Measurements from ENCODE around the gene TRIM54. TPM values are rescaled to one million over a fixed set of nuclear protein-coding genes. Genes with fewer than 3 reads are reported as not detected.
"Not testable (repeated sequence)": the region's sequence is repeated elsewhere in the genome, so short reads cannot be mapped to it uniquely, and the experiment has no call there.

Gene TRIM54
- total and polyA plus RNA-seq, 2 donors from 2014 or later = 0.31 to 2.1 TPM

DNA sequence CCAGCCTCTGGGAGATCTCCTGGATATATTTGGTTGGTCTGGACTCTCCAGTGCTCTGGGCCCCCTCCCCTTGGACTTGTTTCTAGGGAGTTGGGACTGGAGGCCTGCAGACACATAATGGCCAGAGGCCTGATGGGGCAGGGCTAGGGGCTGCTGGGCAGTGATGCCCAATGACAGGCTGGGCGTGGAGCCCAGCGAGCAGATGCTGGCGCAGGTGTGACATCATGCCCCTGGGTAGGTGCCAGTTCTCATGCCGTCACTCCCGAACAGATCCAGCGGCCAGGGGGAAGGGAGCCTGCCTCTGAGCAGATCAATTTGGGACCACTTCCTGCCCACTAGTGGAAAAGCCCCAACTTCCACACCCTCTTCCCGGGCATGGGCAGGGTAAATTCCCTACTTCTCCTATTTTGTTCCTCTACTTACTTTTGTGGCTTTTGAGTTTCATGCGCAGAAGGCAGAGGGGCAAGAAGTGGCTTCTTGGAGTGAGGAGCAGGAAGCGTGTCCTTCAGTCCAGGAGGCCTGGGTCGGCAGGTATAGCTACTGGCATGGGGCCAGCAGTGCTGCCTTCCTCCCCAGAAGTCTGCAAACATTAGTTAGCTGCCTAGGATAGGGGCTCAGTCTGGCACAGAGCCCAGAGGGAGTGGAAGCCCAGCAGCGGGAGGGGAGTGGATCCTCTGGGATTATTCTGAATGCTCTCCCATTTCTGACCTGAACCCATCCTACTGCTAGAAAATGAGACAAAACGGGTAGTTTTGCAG, 34.6 kb downstream of the TRIM54 start:
- peak in 1 of 5 donors; percentile 4 for DNase-seq
- Histone ChIP-seq H3K27me3 (ENCODE audit: control insufficient read depth, insufficient read depth, low read length) (no peaks in the 10 kb centered on the region), H3K4me1 (ENCODE audit: control insufficient read depth in 2 of 3, insufficient read depth in 2 of 3, low read depth in 1 of 3, low read length in 3 of 3) (peaks cover 0 to 2% (median 0%) of the 10 kb centered on the region in 3 donors), H3K4me3 (ENCODE audit: low read length in 3 of 3) (no peak overlapping the region), H3K36me3 (ENCODE audit: control insufficient read depth in 2 of 3, insufficient read depth in 3 of 3, low read length in 3 of 3) (no peaks in the 10 kb centered on the region), H3K9ac (ENCODE audit: low read length in 3 of 3) (no peak overlapping the region), H3K27ac (ENCODE audit: low read depth in 2 of 2, low read length in 2 of 2) (no peak overlapping the region), H3K9me3 (ENCODE audit: control insufficient read depth in 2 of 3, insufficient read depth in 1 of 3, low read length in 3 of 3) (no peaks in the 10 kb centered on the region)
- intact Hi-C loops (cut with DNase I) = no loop called here
- TF ChIP-seq, protein P1, sequence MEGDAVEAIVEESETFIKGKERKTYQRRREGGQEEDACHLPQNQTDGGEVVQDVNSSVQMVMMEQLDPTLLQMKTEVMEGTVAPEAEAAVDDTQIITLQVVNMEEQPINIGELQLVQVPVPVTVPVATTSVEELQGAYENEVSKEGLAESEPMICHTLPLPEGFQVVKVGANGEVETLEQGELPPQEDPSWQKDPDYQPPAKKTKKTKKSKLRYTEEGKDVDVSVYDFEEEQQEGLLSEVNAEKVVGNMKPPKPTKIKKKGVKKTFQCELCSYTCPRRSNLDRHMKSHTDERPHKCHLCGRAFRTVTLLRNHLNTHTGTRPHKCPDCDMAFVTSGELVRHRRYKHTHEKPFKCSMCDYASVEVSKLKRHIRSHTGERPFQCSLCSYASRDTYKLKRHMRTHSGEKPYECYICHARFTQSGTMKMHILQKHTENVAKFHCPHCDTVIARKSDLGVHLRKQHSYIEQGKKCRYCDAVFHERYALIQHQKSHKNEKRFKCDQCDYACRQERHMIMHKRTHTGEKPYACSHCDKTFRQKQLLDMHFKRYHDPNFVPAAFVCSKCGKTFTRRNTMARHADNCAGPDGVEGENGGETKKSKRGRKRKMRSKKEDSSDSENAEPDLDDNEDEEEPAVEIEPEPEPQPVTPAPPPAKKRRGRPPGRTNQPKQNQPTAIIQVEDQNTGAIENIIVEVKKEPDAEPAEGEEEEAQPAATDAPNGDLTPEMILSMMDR (IDR thresholded peaks at IDR 0.05; ENCODE audit: borderline replicate concordance, extremely low read depth, insufficient read depth) = no peak
- no peak for FAIRE-seq

GRCh38 chr2:27319839-27320238, 37.6 kb downstream of the TRIM54 start:
- H3K9me3 ChIP-seq (ENCODE audit: control insufficient read depth in 2 of 3, insufficient read depth in 1 of 3, low read length in 3 of 3); H3K9ac ChIP-seq (ENCODE audit: low read length in 3 of 3); intact Hi-C loops (cut with DNase I); FAIRE-seq; H3K27me3 ChIP-seq (ENCODE audit: control insufficient read depth, insufficient read depth, low read length); H3K36me3 ChIP-seq (ENCODE audit: control insufficient read depth in 2 of 3, insufficient read depth in 3 of 3, low read length in 3 of 3); DNase-seq; H3K4me3 ChIP-seq (ENCODE audit: low read length in 3 of 3); H3K27ac ChIP-seq (ENCODE audit: low read depth in 2 of 2, low read length in 2 of 2): not testable (repeated sequence)
- peaks cover 0 to 11% (median 0%) of the 10 kb centered on the region in 3 donors for H3K4me1 ChIP-seq (ENCODE audit: control insufficient read depth in 2 of 3, insufficient read depth in 2 of 3, low read depth in 1 of 3, low read length in 3 of 3)

DNA sequence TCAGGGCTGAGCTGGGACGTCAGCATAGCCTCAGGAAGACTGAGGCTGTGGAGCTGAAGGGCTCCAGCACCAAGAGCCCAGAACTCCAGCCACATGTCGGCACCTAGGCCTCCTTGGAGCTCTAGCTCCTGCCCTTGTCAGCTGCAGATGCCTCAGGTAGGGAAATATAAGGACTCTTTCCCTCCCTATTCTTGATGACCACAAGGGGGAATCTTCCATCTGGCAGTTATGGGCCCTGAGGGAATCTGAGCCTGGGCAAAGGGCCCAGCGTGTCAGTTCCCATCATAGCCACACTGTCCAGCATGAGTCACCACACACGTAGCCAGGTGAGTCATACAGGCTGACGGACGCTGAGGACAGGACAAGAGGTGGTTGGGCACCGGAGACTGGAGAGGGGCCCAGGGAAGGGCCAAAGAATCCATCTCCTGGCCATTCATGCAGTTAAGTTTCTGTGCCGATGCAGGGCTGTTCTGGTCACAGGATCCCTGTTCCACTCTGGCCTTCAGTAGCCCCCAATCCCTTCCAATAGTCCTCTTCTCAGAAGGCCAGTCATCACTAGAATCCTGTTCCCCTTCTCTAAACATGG, 38.8 kb downstream of the TRIM54 start:
- no peak for FAIRE-seq
- intact Hi-C loops (cut with DNase I) = no loop called here
- H3K9ac ChIP-seq (ENCODE audit: low read length in 3 of 3) = no peak overlapping the region
- no peak overlapping the region for H3K27ac ChIP-seq (ENCODE audit: low read depth in 2 of 2, low read length in 2 of 2)
- TF ChIP-seq, protein P1 (IDR thresholded peaks at IDR 0.05; ENCODE audit: borderline replicate concordance, extremely low read depth, insufficient read depth) = peak; percentile 19
- no peaks in the 10 kb centered on the region for H3K27me3 ChIP-seq (ENCODE audit: control insufficient read depth, insufficient read depth, low read length)
- no peaks in the 10 kb centered on the region for H3K9me3 ChIP-seq (ENCODE audit: control insufficient read depth in 2 of 3, insufficient read depth in 1 of 3, low read length in 3 of 3)
- peak in 2 of 5 donors; percentile 6 to 84 for DNase-seq
- H3K36me3 ChIP-seq (ENCODE audit: control insufficient read depth in 2 of 3, insufficient read depth in 3 of 3, low read length in 3 of 3) = peaks cover 0 to 2% (median 2%) of the 10 kb centered on the region in 3 donors
- peaks cover 0 to 11% (median 0%) of the 10 kb centered on the region in 3 donors for H3K4me1 ChIP-seq (ENCODE audit: control insufficient read depth in 2 of 3, insufficient read depth in 2 of 3, low read depth in 1 of 3, low read length in 3 of 3)
- H3K4me3 ChIP-seq (ENCODE audit: low read length in 3 of 3) = no peak overlapping the region

- DNase-seq (peak in 3 of 5 donors; percentile 39 to 78 (median 63)), FAIRE-seq (no peak)
- Histone ChIP-seq H3K36me3 (ENCODE audit: control insufficient read depth in 2 of 3, insufficient read depth in 3 of 3, low read length in 3 of 3) (peaks cover 2 to 14% (median 3%) of the 10 kb centered on the region in 3 donors), H3K27ac (ENCODE audit: low read depth in 2 of 2, low read length in 2 of 2) (peak overlapping the region; percentile 86 to 96), H3K9ac (ENCODE audit: low read length in 3 of 3) (peak overlapping the region; percentile 96 to 97 (median 97)), H3K4me3 (ENCODE audit: low read length in 3 of 3) (peak overlapping the region; percentile 95 to 98 (median 97)), H3K4me1 (ENCODE audit: control insufficient read depth in 2 of 3, insufficient read depth in 2 of 3, low read depth in 1 of 3, low read length in 3 of 3) (peaks cover 0 to 11% (median 0%) of the 10 kb centered on the region in 3 donors), H3K9me3 (ENCODE audit: control insufficient read depth in 2 of 3, insufficient read depth in 1 of 3, low read length in 3 of 3) (no peaks in the 10 kb centered on the region), H3K27me3 (ENCODE audit: control insufficient read depth, insufficient read depth, low read length) (no peaks in the 10 kb centered on the region)
- TF ChIP-seq, protein P1 (IDR thresholded peaks at IDR 0.05; ENCODE audit: borderline replicate concordance, extremely low read depth, insufficient read depth) = no peak
- intact Hi-C loops (cut with DNase I) = no loop called here
Observed at GRCh38 chr2:27322301-27322765, 40.1 kb downstream of the TRIM54 start.
